HG02870 (cell line): Measurements from ENCODE around the gene TDRD12.
"Not testable (repeated sequence)": the region's sequence is repeated elsewhere in the genome, so short reads cannot be mapped to it uniquely, and the experiment has no call there.

Source experiments
- ATAC-seq: cut with Tn5 transposase; IDR thresholded peaks from one replicate; pipeline ENCODE4 v1.9.1; 2021; ENCODE audit warnings: mild to moderate bottlenecking, moderate library complexity; ENCODE audit not compliant: unreplicated experiment

TDRD12 gene

GRCh38 chr19:32866061-32866460, 146.5 kb downstream of the TDRD12 start:
- ATAC-seq: no peak

- ATAC-seq: no peak
Measured at GRCh38 chr19:32866564-32867265, 147.1 kb downstream of the TDRD12 start.

GRCh38 chr19:32867436-32867835, 147.9 kb downstream of the TDRD12 start:
- not testable (repeated sequence) for ATAC-seq

- no peak for ATAC-seq
Measured at GRCh38 chr19:32868206-32868950, 148.8 kb downstream of the TDRD12 start.

GRCh38 chr19:32869369-32869965, 149.9 kb downstream of the TDRD12 start, which contains the start of gene SLC7A9:
Gene SLC7A9 (minus strand): TSS chr19:32869767. CDS start chr19:32868534, 1,233 bp downstream.
- ATAC-seq: no peak

GRCh38 chr19:32869966-32870573, 150.5 kb downstream of the TDRD12 start:
- no peak for ATAC-seq

GRCh38 chr19:32870981-32871451, 151.4 kb downstream of the TDRD12 start:
- ATAC-seq: no peak

GRCh38 chr19:32872391-32872790, 152.8 kb downstream of the TDRD12 start:
- no peak for ATAC-seq

- no peak for ATAC-seq
Measured at GRCh38 chr19:32873247-32873959, 153.8 kb downstream of the TDRD12 start.

GRCh38 chr19:32874605-32875004, 155.0 kb downstream of the TDRD12 start:
- no peak for ATAC-seq

- ATAC-seq: no peak
Measured at GRCh38 chr19:32875428-32875827, 155.9 kb downstream of the TDRD12 start.

- no peak for ATAC-seq
Measured at GRCh38 chr19:32876236-32876918, 156.8 kb downstream of the TDRD12 start.

GRCh38 chr19:32876919-32877285, 157.3 kb downstream of the TDRD12 start:
- no peak for ATAC-seq
